Measurements from ENCODE around the gene BMP10. TPM values are rescaled to one million over a fixed set of nuclear protein-coding genes. Genes with fewer than 3 reads are reported as not detected.

The BMP10 gene
- total RNA-seq, 1 donor from 2014 or later = 0.13 TPM

GRCh38 chr2:68879296-68879695 is 8.1 kb upstream of the BMP10 start:
- Mint-ChIP-seq H3K27me3 (ENCODE audit: low read depth) (peaks cover 20% of the 10 kb centered on the region), H3K4me1 (peaks cover 10% of the 10 kb centered on the region), H3K4me3 (no peak overlapping the region), H3K27ac (no peak overlapping the region), H3K9me3 (peaks cover 3% of the 10 kb centered on the region), H3K36me3 (no peaks in the 10 kb centered on the region)
- DNase-seq (ENCODE audit: low spot score in 2 of 2, unreplicated experiment in 2 of 2) = no peak
- no peak for TF ChIP-seq CTCF (IDR thresholded peaks at IDR 0.05; ENCODE audit: unreplicated experiment)

GRCh38 chr2:68878753-68879152 is 7.6 kb upstream of the BMP10 start:
- Mint-ChIP-seq H3K4me3 (no peak overlapping the region), H3K4me1 (peaks cover 10% of the 10 kb centered on the region), H3K27me3 (ENCODE audit: low read depth) (peaks cover 23% of the 10 kb centered on the region), H3K9me3 (peaks cover 3% of the 10 kb centered on the region), H3K27ac (no peak overlapping the region), H3K36me3 (no peaks in the 10 kb centered on the region)
- TF ChIP-seq CTCF (IDR thresholded peaks at IDR 0.05; ENCODE audit: unreplicated experiment) = no peak
- no peak for DNase-seq (ENCODE audit: low spot score in 2 of 2, unreplicated experiment in 2 of 2)

- TF ChIP-seq CTCF (IDR thresholded peaks at IDR 0.05; ENCODE audit: unreplicated experiment) = no peak
- peaks cover 3% of the 10 kb centered on the region for H3K9me3 Mint-ChIP-seq
- no peaks in the 10 kb centered on the region for H3K36me3 Mint-ChIP-seq
- H3K4me1 Mint-ChIP-seq = peaks cover 10% of the 10 kb centered on the region
- DNase-seq (ENCODE audit: low spot score in 2 of 2, unreplicated experiment in 2 of 2) = no peak
- no peak overlapping the region for H3K4me3 Mint-ChIP-seq
- H3K27ac Mint-ChIP-seq = no peak overlapping the region
- peaks cover 22% of the 10 kb centered on the region for H3K27me3 Mint-ChIP-seq (ENCODE audit: low read depth)
These were observed 7.0 kb upstream of the BMP10 start for GRCh38 chr2:68878071-68878711.

GRCh38 chr2:68877079-68877772 is 6.0 kb upstream of the BMP10 start:
- Mint-ChIP-seq H3K36me3 (no peaks in the 10 kb centered on the region), H3K9me3 (peaks cover 3% of the 10 kb centered on the region), H3K4me1 (peaks cover 10% of the 10 kb centered on the region)

GRCh38 chr2:68870215-68870614 is 982 bp downstream of the BMP10 start:
- H3K4me3 Mint-ChIP-seq = no peak overlapping the region
- H3K9me3 Mint-ChIP-seq = no peaks in the 10 kb centered on the region
- peaks cover 12% of the 10 kb centered on the region for H3K27me3 Mint-ChIP-seq (ENCODE audit: low read depth)
- DNase-seq (ENCODE audit: low spot score in 2 of 2, unreplicated experiment in 2 of 2) = no peak
- TF ChIP-seq CTCF (IDR thresholded peaks at IDR 0.05; ENCODE audit: unreplicated experiment) = no peak
- no peaks in the 10 kb centered on the region for H3K4me1 Mint-ChIP-seq
- no peak overlapping the region for H3K27ac Mint-ChIP-seq
- H3K36me3 Mint-ChIP-seq = no peaks in the 10 kb centered on the region

More at GRCh38 chr2:68877079-68877772, 6.0 kb upstream of the BMP10 start:
- no peak overlapping the region for H3K4me3 Mint-ChIP-seq
- TF ChIP-seq CTCF (IDR thresholded peaks at IDR 0.05; ENCODE audit: unreplicated experiment) = no peak
- no peak overlapping the region for H3K27ac Mint-ChIP-seq
- peaks cover 20% of the 10 kb centered on the region for H3K27me3 Mint-ChIP-seq (ENCODE audit: low read depth)
- DNase-seq (ENCODE audit: low spot score in 2 of 2, unreplicated experiment in 2 of 2) = no peak

All from mesothelial cell of epicardium (in vitro differentiated cells).